Hematopoietic multipotent progenitor cell treated with erythropoietin and hydrocortisone succinate and interleukin-3 and kit ligand, for 15 days (in vitro differentiated cells): ENCODE results near the gene MEGF11.

Experiments
- DNase-seq: peaks from one replicate; pipeline ENCODE4 v3.0.0-alpha.2; 2015; ENCODE audit warnings: low spot score

The MEGF11 gene

GRCh38 chr15:66253418-66254088 is at the start of gene MEGF11:
Gene MEGF11, minus strand, starts transcription at chr15:66253750. Its CDS starts 125,347 bp downstream, at chr15:66128403.
- no peak for DNase-seq

GRCh38 chr15:66302489-66303278 is 49.1 kb upstream of the MEGF11 start:
- no peak for DNase-seq

DNA sequence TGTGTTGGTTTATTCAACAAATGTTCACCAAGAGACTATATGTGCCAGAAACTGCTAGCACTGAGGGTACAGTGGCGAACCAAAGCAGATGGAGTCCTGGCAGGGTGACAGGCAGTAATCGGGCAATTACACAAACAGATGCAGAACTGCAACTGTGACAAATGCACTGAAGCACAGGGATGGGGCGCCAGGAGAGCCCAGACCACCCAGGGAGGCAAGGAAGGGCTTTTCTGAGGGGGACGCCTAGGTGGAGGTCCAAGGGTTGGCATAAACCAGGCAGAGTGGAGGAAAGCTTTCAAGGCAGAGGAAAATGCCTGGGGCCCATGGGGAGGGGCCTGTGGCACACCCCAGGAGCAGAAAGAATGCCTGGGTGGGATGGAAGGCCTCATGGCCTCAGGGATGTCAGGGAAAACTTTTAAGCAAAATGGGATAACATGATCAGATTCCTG is 45.3 kb upstream of the MEGF11 start:
- no peak for DNase-seq

- DNase-seq, result no peak
Observed at GRCh38 chr15:66296186-66296585, 42.6 kb upstream of the MEGF11 start.

DNA sequence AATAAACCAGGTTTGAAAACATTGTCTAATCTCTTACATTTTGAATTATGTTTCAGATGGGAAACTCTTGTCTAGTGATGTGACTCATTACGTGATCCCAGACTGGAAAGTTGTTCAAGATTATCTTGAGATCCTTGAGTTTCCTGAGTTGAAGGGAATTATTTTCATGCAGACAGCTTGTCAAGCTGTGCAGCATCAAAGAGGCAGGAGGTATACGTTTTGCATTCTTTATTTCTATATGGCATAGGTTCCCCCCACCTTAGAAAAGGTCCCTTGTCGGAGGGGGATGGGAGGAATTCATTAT is 41.3 kb upstream of the MEGF11 start:
- DNase-seq, result no peak

GRCh38 chr15:66294157-66294931 is 40.8 kb upstream of the MEGF11 start:
- peak; percentile 26 for DNase-seq

DNA sequence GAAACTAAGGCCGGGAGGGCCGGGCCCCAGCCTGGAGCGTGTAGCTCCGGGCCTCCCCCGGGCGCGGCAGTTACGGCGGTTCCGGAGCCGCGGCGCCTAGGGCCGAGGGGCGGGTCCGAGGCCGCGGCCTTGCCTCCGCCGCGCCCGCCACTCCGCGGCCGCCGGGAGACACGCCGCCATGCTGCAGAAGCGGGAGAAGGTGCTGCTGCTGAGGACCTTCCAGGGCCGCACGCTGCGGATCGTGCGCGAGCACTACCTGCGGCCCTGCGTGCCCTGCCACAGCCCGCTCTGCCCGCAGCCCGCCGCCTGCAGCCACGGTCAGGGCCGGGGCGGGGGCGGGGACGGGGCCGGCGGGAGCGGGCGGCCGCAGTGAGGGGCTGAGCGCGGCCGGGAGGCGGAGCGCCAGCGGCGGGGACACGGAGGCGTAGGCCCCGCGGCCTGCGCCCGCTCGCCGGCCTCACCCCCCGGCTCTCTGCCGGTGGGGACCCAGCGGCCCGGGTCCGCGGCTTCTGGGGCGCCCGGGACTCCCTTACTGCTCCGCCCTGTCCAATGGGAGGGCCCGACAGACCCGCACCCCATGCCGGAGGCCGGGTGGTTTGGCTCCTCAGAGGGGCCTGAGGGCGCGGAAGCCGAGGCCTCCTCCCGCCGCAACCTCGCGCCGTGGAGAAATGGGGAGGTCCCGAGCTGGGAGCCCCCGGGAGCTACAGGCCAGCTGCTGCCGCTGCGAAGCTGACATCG is 40.0 kb upstream of the MEGF11 start, which contains the start of gene DIS3L:
DIS3L (plus strand) TSS at position 150 of the 738 bp plus-strand sequence; CDS start at position 179, 29 bp downstream.
- peak; percentile 68 for DNase-seq

- DNase-seq, result peak; percentile 25
Observed at GRCh38 chr15:66292571-66293418, 39.2 kb upstream of the MEGF11 start.

DNA sequence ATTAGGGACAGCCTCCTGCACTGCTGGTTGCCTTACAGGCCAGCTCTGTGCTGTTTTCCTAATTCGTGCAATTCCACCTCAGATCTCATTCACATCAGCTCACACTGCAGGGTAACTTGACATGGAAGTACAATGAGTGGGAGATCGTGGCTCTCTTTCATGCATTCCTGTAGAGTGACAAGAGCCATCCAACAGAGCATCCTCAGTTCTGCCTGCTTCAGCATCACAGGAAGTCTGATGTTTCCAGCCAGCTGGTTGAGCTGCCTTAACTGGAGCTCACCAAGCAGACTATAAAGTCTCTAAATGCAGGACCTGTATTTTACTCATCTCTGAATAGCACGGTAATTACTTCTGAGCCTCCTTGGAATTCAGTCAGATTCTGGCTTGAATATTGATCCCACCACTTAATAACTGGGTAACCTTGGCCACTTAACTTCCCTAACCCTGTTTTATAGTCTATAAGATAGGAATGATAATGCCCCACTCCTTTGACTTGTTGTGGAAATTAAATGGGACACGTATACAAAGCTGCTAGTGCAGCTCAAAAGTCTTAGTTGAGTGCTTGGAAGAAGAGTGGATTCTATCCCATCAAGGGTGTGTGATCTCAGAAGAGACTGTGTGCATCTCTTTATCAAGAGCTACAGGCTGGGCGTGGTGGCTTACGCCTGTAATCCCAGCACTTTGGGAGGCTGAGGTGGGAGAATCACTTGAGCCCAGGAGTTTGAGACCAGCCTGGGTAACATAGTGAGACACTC is 38.4 kb upstream of the MEGF11 start:
- DNase-seq, result peak; percentile 42

- no peak for DNase-seq
Observed at GRCh38 chr15:66290518-66290917, 37.0 kb upstream of the MEGF11 start.

DNA sequence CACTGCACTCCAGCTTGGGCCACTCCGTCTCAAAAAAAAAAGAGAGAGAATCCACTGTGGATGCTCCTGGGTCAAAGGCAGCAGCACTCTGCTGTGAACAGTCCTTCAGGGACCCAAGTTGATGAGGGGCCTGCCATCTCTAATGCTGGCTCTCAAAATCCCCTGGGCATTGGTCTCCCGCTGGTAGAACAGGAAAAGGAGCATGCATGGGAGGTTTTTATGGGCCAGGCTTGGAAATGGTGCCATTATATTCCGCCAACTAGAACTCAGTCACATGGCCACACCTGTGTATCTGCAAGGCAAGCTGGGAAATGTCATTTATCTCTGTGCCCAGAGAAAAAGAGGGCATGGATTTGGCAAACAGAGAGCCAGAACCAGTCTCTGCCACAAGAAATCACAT is 36.5 kb upstream of the MEGF11 start:
- DNase-seq, result no peak

GRCh38 chr15:66288551-66289185 is 35.1 kb upstream of the MEGF11 start:
- no peak for DNase-seq

- no peak for DNase-seq
Observed at GRCh38 chr15:66288093-66288492, 34.5 kb upstream of the MEGF11 start.

GRCh38 chr15:66287461-66288057 is 34.0 kb upstream of the MEGF11 start:
- peak; percentile 73 for DNase-seq

DNA sequence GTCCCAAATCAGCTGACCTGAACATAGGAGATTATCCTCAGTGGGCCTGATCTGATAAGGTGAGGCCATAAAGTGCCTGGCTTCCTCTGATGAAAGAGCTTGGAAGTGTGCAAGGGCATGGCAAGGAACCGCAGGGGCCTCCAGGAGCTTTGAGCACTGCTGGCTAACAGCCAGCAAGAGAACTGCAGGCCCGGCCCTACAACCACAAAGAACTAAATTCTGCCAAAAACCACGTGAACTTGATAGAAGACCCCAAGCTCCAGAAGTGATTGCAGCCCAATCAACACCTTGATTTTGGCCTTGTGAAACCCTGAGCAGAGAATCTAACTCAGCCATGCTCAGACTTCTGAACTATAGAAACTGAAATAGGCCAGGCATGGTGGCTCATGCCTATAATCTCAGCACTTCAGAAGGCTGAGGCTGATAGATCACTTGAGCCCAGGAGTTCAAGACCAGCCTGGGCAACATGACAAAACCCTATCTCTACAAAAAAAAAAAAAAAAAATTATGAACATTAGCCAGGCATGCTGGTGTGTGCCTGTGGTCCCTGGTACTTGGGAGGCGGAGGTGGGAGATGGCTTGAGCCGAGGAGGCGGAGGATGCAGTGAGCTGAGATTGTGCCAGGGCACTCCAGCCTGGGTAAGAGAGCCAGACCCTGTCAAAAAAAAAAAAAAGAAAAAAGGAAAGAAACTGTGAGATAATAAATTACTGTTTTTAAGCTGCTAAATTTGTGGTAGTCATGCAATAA is 32.2 kb upstream of the MEGF11 start:
- no peak for DNase-seq

- DNase-seq, result no peak
Observed at GRCh38 chr15:66284271-66284670, 30.7 kb upstream of the MEGF11 start.

DNA sequence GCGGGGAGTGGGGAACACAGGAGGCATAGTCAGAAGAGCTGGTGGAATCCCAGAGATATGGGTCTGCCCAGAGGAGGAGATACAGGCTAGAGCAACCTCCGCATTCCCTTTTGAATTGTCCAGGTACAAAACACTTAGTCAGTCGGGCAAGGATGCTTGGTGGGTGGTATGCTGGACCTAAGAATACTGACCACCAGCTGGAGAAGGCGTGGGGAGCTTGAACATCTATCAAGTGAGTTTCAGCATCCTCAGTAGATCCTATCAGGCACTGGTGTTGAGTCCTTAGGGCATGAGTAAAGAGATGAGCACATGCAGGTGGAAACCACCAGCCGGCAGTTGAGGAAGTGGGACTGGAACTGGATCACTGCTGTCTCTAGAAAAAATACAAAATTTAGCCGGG is 25.1 kb upstream of the MEGF11 start:
- no peak for DNase-seq

DNA sequence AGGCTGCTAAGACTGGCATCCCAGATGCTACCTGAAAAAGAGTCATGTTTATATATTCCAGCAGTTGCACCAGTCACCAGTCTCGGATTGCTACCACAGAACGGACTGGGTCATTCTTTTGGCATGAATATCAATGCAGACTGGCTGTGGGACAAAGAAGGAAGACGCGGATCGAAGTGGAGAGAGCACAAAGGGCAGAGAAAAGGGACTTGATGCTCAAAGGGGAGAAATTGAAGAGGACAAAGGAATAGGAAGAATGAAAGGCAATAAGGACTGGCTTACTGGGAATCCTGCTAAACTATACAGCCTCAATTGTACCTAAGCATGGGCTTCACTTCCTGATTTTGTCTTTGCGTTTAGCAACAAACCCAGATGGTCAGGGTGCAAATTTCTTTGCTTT is 24.5 kb upstream of the MEGF11 start:
- no peak for DNase-seq

DNA sequence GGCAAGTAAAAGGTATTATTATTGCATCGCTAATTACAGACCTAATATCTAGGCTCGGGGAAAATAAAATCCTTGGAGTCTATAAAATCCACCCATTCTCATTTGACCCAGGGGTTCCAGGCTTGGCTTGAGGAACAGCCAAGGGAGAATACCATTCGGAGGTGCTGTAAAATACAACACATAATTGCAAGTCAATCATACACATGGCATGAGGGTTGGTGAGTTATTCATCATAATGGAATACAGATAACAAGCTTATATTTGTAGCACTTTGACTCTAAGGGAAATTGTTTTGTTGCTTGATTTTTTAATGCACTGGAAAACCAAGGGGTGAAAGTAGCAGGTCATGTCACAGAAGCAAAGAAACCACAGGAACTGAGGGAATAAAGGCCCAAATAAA is 23.0 kb upstream of the MEGF11 start:
- no peak for DNase-seq
